Measurements from ENCODE around the gene CTIF.

CTIF gene

DNA sequence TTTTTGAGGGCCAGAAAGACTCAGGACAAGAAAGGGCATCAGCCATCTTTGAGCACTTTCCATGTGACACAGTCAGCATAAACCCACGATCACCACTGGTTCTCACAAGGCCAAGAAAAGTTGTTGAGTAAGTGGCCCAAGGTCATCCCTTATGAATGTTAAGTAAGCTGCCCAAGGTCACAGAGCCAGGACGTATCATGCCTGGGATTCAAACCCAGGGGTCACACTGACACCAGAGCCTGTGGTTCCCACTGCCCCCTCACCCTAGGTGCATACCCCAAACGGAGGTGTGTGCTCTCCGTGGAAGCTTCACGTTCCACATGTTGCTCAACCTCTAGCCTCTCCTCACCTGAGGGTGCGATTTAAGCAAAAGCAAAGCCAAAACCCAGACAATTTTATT lies 2.3 kb upstream of the CTIF start:
- TF ChIP-seq, protein P1, sequence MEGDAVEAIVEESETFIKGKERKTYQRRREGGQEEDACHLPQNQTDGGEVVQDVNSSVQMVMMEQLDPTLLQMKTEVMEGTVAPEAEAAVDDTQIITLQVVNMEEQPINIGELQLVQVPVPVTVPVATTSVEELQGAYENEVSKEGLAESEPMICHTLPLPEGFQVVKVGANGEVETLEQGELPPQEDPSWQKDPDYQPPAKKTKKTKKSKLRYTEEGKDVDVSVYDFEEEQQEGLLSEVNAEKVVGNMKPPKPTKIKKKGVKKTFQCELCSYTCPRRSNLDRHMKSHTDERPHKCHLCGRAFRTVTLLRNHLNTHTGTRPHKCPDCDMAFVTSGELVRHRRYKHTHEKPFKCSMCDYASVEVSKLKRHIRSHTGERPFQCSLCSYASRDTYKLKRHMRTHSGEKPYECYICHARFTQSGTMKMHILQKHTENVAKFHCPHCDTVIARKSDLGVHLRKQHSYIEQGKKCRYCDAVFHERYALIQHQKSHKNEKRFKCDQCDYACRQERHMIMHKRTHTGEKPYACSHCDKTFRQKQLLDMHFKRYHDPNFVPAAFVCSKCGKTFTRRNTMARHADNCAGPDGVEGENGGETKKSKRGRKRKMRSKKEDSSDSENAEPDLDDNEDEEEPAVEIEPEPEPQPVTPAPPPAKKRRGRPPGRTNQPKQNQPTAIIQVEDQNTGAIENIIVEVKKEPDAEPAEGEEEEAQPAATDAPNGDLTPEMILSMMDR (IDR thresholded peaks at IDR 0.05): no peak

DNA sequence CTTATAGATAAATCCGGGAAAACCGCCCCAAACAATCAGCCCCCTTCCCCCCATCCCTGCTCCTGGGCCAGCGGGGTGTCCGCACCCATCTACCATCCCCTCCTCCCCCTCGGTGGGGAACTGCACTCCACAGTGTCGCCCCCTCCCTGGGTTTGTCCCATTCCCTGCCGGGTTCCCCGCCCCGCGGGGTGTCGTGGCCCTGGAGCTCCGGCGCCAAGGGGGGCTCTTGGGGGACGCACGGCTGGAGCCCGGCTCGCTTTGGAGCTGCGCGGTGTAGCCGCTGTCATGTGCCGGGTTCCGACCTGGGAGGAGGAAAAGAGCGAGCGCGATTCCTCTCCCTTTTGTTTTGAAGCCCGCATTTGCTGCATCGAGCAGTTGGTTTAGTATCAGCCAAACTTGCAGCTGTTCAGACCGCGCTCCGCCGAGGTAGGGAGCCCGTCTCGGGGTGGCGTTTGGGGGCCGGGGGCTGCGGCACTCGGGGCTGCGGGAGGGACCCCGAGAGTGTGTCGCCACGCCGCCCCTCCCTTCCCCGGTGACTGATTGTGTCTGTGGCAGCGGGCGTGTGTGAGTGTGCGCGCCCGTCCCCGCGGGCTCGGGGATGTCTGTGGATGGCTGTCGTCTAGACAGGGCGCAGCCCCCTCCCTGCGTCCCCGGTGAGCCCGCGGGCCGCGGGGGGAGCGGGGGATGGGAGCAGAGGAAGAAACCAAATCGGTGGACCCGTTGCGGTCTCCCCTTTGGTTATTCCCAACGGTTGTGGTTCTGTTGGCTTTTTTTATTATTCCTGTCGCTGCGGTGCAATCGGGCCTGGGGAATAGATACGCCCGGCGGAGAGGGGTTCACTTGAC lies 797 bp downstream of the CTIF start:
- TF ChIP-seq, protein P1 (IDR thresholded peaks at IDR 0.05): no peak

DNA sequence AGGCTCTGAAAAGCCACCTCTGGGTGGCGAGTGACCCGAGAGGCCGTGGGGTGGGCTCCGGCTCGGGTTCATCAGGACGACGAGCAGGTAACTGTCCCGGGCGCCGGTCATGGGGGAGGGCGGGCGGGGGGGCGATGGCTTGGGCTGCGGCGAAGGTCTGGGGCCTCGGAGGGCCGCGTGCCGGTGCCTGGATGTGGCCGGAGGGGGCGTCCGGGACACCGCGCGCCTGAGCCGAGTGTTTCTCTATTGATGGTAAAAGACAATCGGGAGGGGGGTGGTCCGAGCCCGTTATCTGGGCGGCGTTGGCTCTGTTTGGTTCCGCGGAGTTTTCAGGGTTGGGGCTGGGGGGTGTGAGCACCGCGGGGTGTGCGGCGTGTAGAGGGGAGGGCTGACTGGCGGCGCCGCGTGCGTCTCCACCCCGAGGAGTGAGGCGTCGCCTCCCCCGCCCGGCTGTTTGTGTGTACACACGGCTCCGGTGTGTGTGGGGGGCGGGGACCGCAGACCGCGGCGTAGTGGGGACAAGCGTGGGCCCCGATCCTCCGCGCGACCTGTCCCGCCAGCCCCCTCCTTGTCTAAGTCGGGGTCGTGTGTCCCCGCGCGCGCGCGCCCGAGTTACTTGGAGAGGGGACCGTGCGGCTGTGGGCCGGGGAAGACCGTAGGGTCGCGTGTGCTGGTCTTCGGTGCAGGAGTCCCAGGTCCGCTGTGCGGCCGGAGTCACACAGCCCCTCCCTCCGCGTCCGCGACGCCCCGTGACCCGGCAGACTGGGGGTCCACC lies 1.6 kb downstream of the CTIF start:
- TF ChIP-seq, protein P1 (IDR thresholded peaks at IDR 0.05): no peak

DNA sequence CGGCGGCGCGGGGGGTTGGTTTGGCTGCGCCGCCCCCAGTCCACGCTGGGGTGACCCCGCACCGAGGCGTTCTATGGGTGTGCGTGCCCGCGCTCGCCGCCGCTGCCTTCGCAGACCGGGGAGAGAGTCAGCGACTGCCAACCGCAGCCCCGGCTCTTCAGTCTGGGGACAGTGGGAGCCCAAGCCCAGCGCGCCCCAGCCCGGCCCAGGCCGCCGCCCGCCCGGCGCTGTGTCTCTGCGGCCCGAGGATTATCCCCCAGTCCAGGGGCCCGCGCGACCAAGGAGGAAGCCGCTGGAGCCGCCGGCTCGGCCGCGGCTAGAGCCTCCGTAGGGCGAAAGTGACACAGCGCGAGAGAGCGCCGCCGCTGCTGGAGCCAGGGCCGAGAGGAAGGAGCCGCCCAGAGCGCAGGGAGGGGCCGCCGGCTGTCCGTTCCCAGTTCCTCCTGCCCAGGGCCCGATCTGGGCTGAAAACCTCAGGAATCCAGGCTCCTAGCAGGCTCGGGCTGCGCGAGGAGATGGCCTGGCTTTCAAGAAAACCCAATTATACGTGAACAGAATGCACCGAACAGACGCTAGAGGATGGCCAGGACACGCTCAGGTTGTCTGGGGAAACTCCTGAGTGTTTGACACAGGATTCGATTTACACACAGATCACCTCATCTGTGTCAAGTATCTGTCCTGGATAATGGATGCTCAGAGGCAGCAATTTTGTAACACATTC lies 2.4 kb downstream of the CTIF start:
- TF ChIP-seq, protein P1 (IDR thresholded peaks at IDR 0.05): no peak

DNA sequence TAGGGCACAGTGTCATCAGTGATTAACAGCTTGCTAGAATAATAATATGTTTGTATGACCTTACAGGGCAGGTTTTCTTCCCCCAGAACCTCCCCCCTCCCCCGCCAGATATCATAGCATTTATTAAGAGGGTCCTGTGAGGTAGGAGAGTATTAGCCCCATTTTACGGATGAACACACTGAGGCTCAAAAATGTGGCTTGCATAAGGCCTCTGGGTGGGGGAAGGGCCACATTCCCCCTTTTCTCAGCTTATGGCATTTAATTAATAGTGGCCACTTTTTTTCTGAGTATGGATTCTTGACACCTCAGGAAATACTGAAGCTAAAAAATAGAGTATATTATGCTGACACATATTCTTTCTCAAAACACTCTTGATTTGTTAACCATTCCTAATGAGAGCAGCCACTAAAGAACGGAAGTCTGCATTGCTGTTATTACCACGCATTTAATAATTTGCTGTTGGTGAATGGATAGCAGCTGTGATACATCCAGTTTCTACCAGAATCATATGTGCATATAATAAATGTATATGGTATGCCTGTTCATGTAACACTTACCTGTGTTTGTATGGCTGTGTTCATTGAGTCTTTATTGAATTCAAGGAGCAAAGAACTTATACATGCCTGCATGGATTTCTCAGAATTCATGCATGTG lies 3.0 kb downstream of the CTIF start:
- TF ChIP-seq, protein P1 (IDR thresholded peaks at IDR 0.05): no peak

DNA sequence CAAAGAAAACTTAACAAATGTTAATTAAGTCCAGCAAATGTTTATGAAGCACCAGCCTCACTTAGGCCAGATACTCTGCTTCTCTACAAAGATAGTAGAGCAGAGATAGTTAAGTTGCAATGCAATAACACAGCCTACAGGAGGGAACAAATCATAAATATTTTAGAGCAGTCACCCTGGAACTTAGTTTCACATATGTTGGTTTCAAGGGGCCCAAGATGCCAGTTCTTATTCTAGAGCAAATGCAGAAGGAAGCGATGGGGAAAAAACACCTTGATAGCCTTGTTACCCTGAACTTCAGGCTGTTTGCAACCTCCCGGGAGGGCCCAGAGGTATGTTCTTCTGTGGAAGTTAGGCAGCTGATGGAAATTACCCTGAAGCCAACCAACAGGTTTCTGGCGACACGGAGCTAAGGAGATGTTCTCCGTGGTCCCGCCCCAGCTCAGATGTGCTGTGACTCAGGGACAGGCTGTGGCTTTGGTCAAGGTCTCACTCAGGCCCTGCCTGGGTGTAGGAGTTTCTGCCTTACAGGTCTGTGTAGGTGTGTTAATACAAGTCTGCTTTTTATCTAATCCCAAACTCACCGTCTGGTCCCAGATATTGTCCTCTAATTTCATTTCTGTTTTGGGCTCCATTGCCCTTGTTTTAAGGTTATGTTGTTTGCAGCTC lies 3.8 kb downstream of the CTIF start:
- TF ChIP-seq, protein P1 (IDR thresholded peaks at IDR 0.05): no peak

Measured in LNCAP (cell line).